ENCODE results near the gene TMEM120B. TPM values are rescaled to one million over a fixed set of nuclear protein-coding genes. Genes with fewer than 3 reads are reported as not detected.
A peak's percentile ranks its signal among the peaks of the same experiment; 100 is the strongest.

The TMEM120B gene
- total and polyA plus RNA-seq, 7 donors, result 11.0 to 29.7 (median 12.7) TPM

- Histone ChIP-seq H3K4me3 (no peak overlapping the region), H3K27me3 (ENCODE audit: insufficient read depth in 3 of 3, low read length in 2 of 3) (no peaks in the 10 kb centered on the region), H3K27ac (peak overlapping the region; percentile 94), H3K4me1 (peaks cover 42% of the 10 kb centered on the region), H3K9me3 (no peaks in the 10 kb centered on the region), H3K36me3 (ENCODE audit: insufficient read depth in 1 of 2, low read depth in 1 of 2) (no peaks in the 10 kb centered on the region)
- WGBS, 3 donors, result 48 to 55% (median 50%) methylated on average over 10 of the region's 10 CpGs
- ATAC-seq (peak; percentile 50 to 66 (median 60)), DNase-seq (peak; percentile 60 to 80)
- intact Hi-C loops (cut with DNase I), result loop anchor here in 1 of 2 donors (5.0 kb wide), 1 partner anchor 35 kb away; no protein-coding TSS in a partner anchor
- no peak for TF ChIP-seq CTCF (IDR thresholded peaks at IDR 0.05)
These were observed 4.6 kb downstream of the TMEM120B start for GRCh38 chr12:121717041-121717699.

- DNase-seq (peak; percentile 27 to 52), ATAC-seq (peak; percentile 20 to 53 (median 28))
- Histone ChIP-seq H3K4me3 (no peak overlapping the region), H3K27ac (peak overlapping the region; percentile 94), H3K36me3 (ENCODE audit: insufficient read depth in 1 of 2, low read depth in 1 of 2) (peaks cover 0 to under 1% of the 10 kb centered on the region in 2 donors), H3K4me1 (peaks cover 41% of the 10 kb centered on the region), H3K9me3 (no peaks in the 10 kb centered on the region), H3K27me3 (ENCODE audit: insufficient read depth in 3 of 3, low read length in 2 of 3) (no peaks in the 10 kb centered on the region)
- 61 to 79% (median 72%) methylated on average over 3 of the region's 3 CpGs for WGBS, 3 donors
- intact Hi-C loops (cut with DNase I), result loop anchor here in 1 of 2 donors (5.0 kb wide), 1 partner anchor 34 kb away; no protein-coding TSS in a partner anchor
- TF ChIP-seq CTCF (IDR thresholded peaks at IDR 0.05), result no peak
These were observed 6.2 kb downstream of the TMEM120B start for GRCh38 chr12:121718653-121719239.

GRCh38 chr12:121719926-121720414 lies 7.4 kb downstream of the TMEM120B start:
- ATAC-seq (peak; percentile 63 to 68 (median 66)), DNase-seq (no peak)
- Histone ChIP-seq H3K4me3 (no peak overlapping the region), H3K4me1 (peaks cover 35% of the 10 kb centered on the region), H3K27me3 (ENCODE audit: insufficient read depth in 3 of 3, low read length in 2 of 3) (no peaks in the 10 kb centered on the region), H3K27ac (peak overlapping the region; percentile 94), H3K36me3 (ENCODE audit: insufficient read depth in 1 of 2, low read depth in 1 of 2) (peaks cover 3 to 13% of the 10 kb centered on the region in 2 donors), H3K9me3 (no peaks in the 10 kb centered on the region)
- WGBS, 3 donors, result 55 to 69% (median 61%) methylated on average over 14 of the region's 14 CpGs
- no peak for TF ChIP-seq CTCF (IDR thresholded peaks at IDR 0.05)
- intact Hi-C loops (cut with DNase I), result loop anchor here in 1 of 2 donors (5.0 kb wide), 1 partner anchor 32 kb away; no protein-coding TSS in a partner anchor

- H3K4me1 ChIP-seq, result peaks cover 28% of the 10 kb centered on the region
- ATAC-seq, result no peak
These were observed 8.2 kb downstream of the TMEM120B start for GRCh38 chr12:121720762-121721161.

More at GRCh38 chr12:121720762-121721161, 8.2 kb downstream of the TMEM120B start:
- Histone ChIP-seq H3K27ac (peak overlapping the region; percentile 94), H3K36me3 (ENCODE audit: insufficient read depth in 1 of 2, low read depth in 1 of 2) (peaks cover 5 to 18% of the 10 kb centered on the region in 2 donors), H3K9me3 (no peaks in the 10 kb centered on the region), H3K27me3 (ENCODE audit: insufficient read depth in 3 of 3, low read length in 2 of 3) (no peaks in the 10 kb centered on the region), H3K4me3 (no peak overlapping the region)
- no peak for TF ChIP-seq CTCF (IDR thresholded peaks at IDR 0.05)
- intact Hi-C loops (cut with DNase I), result no loop called here
- WGBS, 3 donors, result 87 to 94% (median 89%) methylated on average over 5 of the region's 5 CpGs
- DNase-seq, result no peak
